Mammary epithelial cell (primary cell): Measurements from ENCODE around the gene PPP1CB.

Experiments
- EZH2 ChIP-seq: IDR thresholded peaks from 2 replicates; pipeline ENCODE4 v1.6.1; 2012; ENCODE audit warnings: low read length, inconsistent platforms, borderline replicate concordance
- TF ChIP-seq, protein P1 (sequence below), 2 donors: IDR thresholded peaks in 1 of 2; conservative IDR thresholded peaks in 1 of 2; 2 replicates each; pipeline ENCODE4 v1.5.1; 2011 to 2012; ENCODE audit warnings: inconsistent platforms in 2 of 2, low read length in 2 of 2, mild to moderate bottlenecking in 2 of 2, control low read depth in 1 of 2, low read depth in 1 of 2; ENCODE audit not compliant: insufficient read depth in 1 of 2; ENCODE audit errors: extremely low read depth in 1 of 2

DNA sequence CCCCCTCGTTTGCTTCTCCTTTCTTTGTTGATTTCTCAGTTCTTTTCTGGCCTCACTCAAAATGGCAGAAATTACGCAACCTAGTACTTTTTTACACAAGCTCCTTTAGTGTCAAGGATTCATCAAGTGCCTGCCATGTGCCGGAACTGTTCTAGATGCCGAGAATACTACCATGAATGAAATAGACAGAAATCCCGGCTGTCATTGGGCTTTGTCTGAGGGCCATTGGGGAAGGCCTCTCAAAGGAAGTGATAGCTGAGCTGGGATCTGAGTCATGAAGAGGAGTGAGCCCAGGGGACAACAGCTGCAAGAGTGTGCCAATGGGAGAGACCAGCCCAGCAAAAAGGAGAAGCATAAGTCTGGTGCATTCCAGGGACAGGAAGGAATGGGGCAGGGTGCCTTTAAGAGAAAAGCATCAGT is 34.3 kb upstream of the PPP1CB start:
- TF ChIP-seq, protein P1, sequence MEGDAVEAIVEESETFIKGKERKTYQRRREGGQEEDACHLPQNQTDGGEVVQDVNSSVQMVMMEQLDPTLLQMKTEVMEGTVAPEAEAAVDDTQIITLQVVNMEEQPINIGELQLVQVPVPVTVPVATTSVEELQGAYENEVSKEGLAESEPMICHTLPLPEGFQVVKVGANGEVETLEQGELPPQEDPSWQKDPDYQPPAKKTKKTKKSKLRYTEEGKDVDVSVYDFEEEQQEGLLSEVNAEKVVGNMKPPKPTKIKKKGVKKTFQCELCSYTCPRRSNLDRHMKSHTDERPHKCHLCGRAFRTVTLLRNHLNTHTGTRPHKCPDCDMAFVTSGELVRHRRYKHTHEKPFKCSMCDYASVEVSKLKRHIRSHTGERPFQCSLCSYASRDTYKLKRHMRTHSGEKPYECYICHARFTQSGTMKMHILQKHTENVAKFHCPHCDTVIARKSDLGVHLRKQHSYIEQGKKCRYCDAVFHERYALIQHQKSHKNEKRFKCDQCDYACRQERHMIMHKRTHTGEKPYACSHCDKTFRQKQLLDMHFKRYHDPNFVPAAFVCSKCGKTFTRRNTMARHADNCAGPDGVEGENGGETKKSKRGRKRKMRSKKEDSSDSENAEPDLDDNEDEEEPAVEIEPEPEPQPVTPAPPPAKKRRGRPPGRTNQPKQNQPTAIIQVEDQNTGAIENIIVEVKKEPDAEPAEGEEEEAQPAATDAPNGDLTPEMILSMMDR (conservative IDR thresholded peaks at IDR 0.05 in 1 of 2, IDR thresholded peaks at IDR 0.05 in 1 of 2; ENCODE audit: extremely low read depth in 1 of 2, insufficient read depth in 1 of 2, low read depth in 1 of 2, low read length in 2 of 2) = no peak
- no peak for TF ChIP-seq EZH2
